22Rv1 (cell line): ENCODE data around the gene P4HB.

Source experiments
- CTCF ChIP-seq: fragments of 450-650 bp; IDR thresholded peaks from 2 replicates; pipeline ENCODE4 v1.5.1; 2017; ENCODE audit warnings: mild to moderate bottlenecking
- ZFX ChIP-seq: fragments of 450-650 bp; IDR thresholded peaks from 2 replicates; pipeline ENCODE4 v1.6.1; 2017; ENCODE audit warnings: antibody characterized with exemption, borderline replicate concordance

DNA sequence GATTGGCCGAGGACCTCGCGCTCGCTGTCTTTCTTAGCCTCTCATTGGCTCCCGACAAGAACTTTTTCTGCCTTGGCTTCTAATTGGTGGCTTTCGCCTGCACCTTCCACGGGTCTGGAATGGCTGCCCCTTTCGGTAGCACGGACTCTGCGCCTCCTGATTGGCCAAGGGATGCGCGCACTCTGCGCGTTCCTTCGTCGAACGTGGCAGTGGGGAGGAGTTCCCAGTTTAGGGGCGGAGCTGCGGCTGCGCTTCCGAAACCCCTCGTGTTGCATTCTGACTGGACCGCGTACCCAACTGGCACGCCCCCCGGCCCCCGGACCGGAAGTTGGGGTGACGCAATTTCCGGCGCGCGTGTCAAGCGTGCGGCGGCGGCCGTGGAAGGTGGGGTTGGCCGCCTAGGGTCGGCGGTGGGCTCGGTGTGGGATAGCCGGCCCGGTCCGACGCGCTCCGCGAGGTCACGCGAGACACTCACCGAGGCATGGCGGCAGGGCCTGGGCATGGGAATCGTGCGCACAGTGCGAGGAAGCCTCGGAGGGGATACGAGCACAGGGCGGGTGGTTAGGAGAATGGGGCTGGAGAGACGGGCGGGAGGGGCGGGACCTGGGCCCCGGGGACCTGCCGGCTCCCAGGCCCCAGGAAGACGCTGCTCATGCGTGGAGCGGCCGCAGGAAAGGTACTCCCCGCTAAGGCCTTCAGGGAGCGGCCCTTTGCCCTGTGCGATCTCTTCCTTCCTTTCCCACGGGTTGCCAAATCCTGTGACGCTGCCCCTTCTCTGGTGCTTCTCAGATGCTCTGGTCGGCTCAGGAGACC is 627 bp upstream of the P4HB start:
- TF ChIP-seq ZFX (no peak), CTCF (no peak)
